Natural killer cell (primary cell): ENCODE measurements around the gene RBM5. TPM values are rescaled to one million over a fixed set of nuclear protein-coding genes. Genes with fewer than 3 reads are reported as not detected.

ENCODE experiments used
- ATAC-seq, 3 donors: fragments of 150-1000 bp in 2 of 3; fragments of 200-7000 bp in 1 of 3; cut with Tn5 transposase; 1 replicate in 1 of 3; 2 replicates in 2 of 3; pipeline ENCODE4 v1.10.0; 2021; ENCODE audit warnings: mild to moderate bottlenecking in 2 of 3, moderate library complexity in 2 of 3
- DNase-seq, 2 donors: peaks; one replicate each; pipeline versions ENCODE4 v3.0.0 to v3.0.0-alpha.2; 2013 to 2021; ENCODE audit warnings: mixed read lengths in 1 of 2
- H3K27ac ChIP-seq: one replicate; pipeline ENCODE4 v1.5.1; 2013; ENCODE audit warnings: mild to moderate bottlenecking, low read length
- H3K27me3 ChIP-seq: one replicate; pipeline ENCODE4 v1.6.1; 2013; ENCODE audit warnings: low read length; ENCODE audit not compliant: control insufficient read depth, insufficient read depth
- H3K36me3 ChIP-seq: one replicate; pipeline ENCODE4 v1.6.1; 2013; ENCODE audit warnings: low read length; ENCODE audit not compliant: control insufficient read depth, insufficient read depth
- H3K4me1 ChIP-seq: one replicate; pipeline ENCODE4 v1.6.1; 2013; ENCODE audit warnings: low read length; ENCODE audit not compliant: control insufficient read depth, insufficient read depth
- H3K4me3 ChIP-seq: one replicate; pipeline ENCODE4 v1.5.1; 2013; ENCODE audit warnings: low read length
- H3K9me3 ChIP-seq: one replicate; pipeline ENCODE4 v1.6.1; 2013; ENCODE audit warnings: low read length; ENCODE audit not compliant: control insufficient read depth, insufficient read depth
- H3K27ac Mint-ChIP-seq, 2 donors: one replicate each; pipeline ENCODE4 v1.8.0; 2022; ENCODE audit warnings: mild to moderate bottlenecking in 2 of 2, mixed read lengths in 2 of 2, moderate library complexity in 1 of 2
- H3K27me3 Mint-ChIP-seq, 2 donors: one replicate each; pipeline ENCODE4 v1.8.0; 2022; ENCODE audit warnings: low read depth in 2 of 2, mixed read lengths in 2 of 2
- H3K36me3 Mint-ChIP-seq: one replicate; pipeline ENCODE4 v1.8.0; 2022; ENCODE audit warnings: mixed read lengths
- H3K4me1 Mint-ChIP-seq, 2 donors: one replicate each; pipeline ENCODE4 v1.8.0; 2022; ENCODE audit warnings: mixed read lengths in 2 of 2
- H3K4me3 Mint-ChIP-seq: one replicate; pipeline ENCODE4 v1.8.0; 2022; ENCODE audit warnings: mild to moderate bottlenecking, moderate library complexity, mixed read lengths
- H3K9me3 Mint-ChIP-seq, 2 donors: one replicate each; pipeline ENCODE4 v1.8.0; 2022; ENCODE audit warnings: mixed read lengths in 2 of 2
- CTCF ChIP-seq: fragments of 200-600 bp; IDR thresholded peaks from one replicate; pipeline ENCODE4 v1.8.0; 2022; ENCODE audit warnings: antibody characterized with exemption
- WGBS: methylation state at CpG from one replicate; pipeline ENCODE4 v1.1.7; 2013; ENCODE audit warnings: missing lambda C conversion rate; ENCODE audit not compliant: insufficient coverage; 5-methylcytosine and 5-hydroxymethylcytosine counted together
- intact Hi-C: fragments of 100-400 bp; cut with micrococcal nuclease; formaldehyde crosslinking; loops from one replicate; pipeline ENCODE4 v1.14.2; 2022
- total RNA-seq, 4 donors: library from RNA; stranded (reverse); fragments of 120-200 nt in 1 of 4; gene quantifications; one replicate each; pipeline versions ENCODE4 v1.2.3 to v1.2.4, GENCODE V29; 2013 to 2022

RBM5 gene
- total RNA-seq, 3 donors from 2014 or later (not counting 1 experiment from before 2014, with no cell fraction given) = 359 to 473 (median 401) TPM

- Mint-ChIP-seq H3K36me3 (peaks cover 8% of the 10 kb centered on the region), H3K27ac (peak overlapping the region in 1 of 2 donors; percentile 74), H3K4me3 (no peak overlapping the region), H3K4me1 (peaks cover 8% of the 10 kb centered on the region in 2 donors), H3K9me3 (no peaks in the 10 kb centered on the region), H3K27me3 (no peaks in the 10 kb centered on the region)
- ATAC-seq (peak; percentile 79 to 90 (median 81)), DNase-seq (peak; percentile 68 to 88)
- intact Hi-C loops = loop anchor here (1.0 to 5.0 kb wide), 2 partner anchors 105 to 151 kb away; no protein-coding TSS in a partner anchor
- Histone ChIP-seq H3K36me3 (peaks cover 44% of the 10 kb centered on the region), H3K9me3 (no peaks in the 10 kb centered on the region), H3K4me3 (no peak overlapping the region), H3K27me3 (no peaks in the 10 kb centered on the region), H3K4me1 (no peaks in the 10 kb centered on the region), H3K27ac (no peak overlapping the region)
- 49% methylated on average over 13 of the region's 13 CpGs for WGBS
- TF ChIP-seq CTCF = peak; percentile 79
Observed at GRCh38 chr3:50121072-50122032, 32.6 kb downstream of the RBM5 start.

DNA sequence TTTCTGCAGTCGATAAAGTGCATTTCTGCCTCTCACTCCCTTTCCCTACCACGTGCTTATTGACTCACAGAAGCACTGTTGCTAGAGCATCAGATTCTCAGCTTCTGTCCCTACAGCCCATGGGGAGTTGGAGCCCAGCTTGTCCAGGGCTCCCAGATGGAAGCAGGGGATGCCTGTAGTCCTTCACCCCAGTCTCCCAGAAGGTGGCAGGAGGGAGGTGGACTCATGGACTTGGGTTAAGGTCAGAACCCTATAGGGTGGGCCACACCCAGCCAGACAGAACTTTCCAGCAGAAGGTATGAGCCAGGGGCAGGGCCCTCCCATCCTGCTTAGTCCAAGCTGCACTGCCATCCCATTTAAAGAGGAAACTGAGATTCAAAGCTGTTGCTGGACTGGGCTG, 33.4 kb downstream of the RBM5 start:
- Mint-ChIP-seq H3K9me3 (no peaks in the 10 kb centered on the region), H3K27ac (peak overlapping the region; percentile 62 to 74), H3K4me3 (no peak overlapping the region), H3K4me1 (peaks cover 8% of the 10 kb centered on the region in 2 donors), H3K27me3 (no peaks in the 10 kb centered on the region), H3K36me3 (peaks cover under 1% of the 10 kb centered on the region)
- DNase-seq = no peak
- no peak for ATAC-seq
- H3K9me3 ChIP-seq = no peaks in the 10 kb centered on the region
- no peak overlapping the region for H3K4me3 ChIP-seq
- WGBS = 92% methylated on average over 2 of the region's 2 CpGs
- H3K36me3 ChIP-seq = peaks cover 37% of the 10 kb centered on the region
- no peak overlapping the region for H3K27ac ChIP-seq
- H3K27me3 ChIP-seq = no peaks in the 10 kb centered on the region
- intact Hi-C loops = loop anchor here (5.0 kb wide), 1 partner anchor 150 kb away; no protein-coding TSS in a partner anchor
- no peak for TF ChIP-seq CTCF
- no peaks in the 10 kb centered on the region for H3K4me1 ChIP-seq

- H3K36me3 ChIP-seq = peaks cover 30% of the 10 kb centered on the region
- peaks cover 8% of the 10 kb centered on the region in 2 donors for H3K4me1 Mint-ChIP-seq
- no peaks in the 10 kb centered on the region for H3K27me3 Mint-ChIP-seq
- ATAC-seq = no peak
- H3K27me3 ChIP-seq = no peaks in the 10 kb centered on the region
- 92% methylated on average over 13 of the region's 14 CpGs for WGBS
- intact Hi-C loops = loop anchor here (5.0 kb wide), 1 partner anchor 149 kb away; no protein-coding TSS in a partner anchor
- no peak for DNase-seq
- peak overlapping the region; percentile 62 to 74 for H3K27ac Mint-ChIP-seq
- TF ChIP-seq CTCF = no peak
- H3K9me3 ChIP-seq = no peaks in the 10 kb centered on the region
- no peak overlapping the region for H3K27ac ChIP-seq
- no peaks in the 10 kb centered on the region for H3K4me1 ChIP-seq
- no peak overlapping the region for H3K4me3 ChIP-seq
- no peaks in the 10 kb centered on the region for H3K36me3 Mint-ChIP-seq
- no peaks in the 10 kb centered on the region for H3K9me3 Mint-ChIP-seq
- H3K4me3 Mint-ChIP-seq = no peak overlapping the region
Observed at GRCh38 chr3:50122661-50123391, 34.1 kb downstream of the RBM5 start.
